GM21390 (cell line): ENCODE results near the gene TEK.
A peak's percentile ranks its signal among the peaks of the same experiment; 100 is the strongest.

Experiments
- ATAC-seq: cut with Tn5 transposase; IDR thresholded peaks from one replicate; pipeline ENCODE4 v1.9.1; 2021; ENCODE audit not compliant: unreplicated experiment

TEK gene

DNA sequence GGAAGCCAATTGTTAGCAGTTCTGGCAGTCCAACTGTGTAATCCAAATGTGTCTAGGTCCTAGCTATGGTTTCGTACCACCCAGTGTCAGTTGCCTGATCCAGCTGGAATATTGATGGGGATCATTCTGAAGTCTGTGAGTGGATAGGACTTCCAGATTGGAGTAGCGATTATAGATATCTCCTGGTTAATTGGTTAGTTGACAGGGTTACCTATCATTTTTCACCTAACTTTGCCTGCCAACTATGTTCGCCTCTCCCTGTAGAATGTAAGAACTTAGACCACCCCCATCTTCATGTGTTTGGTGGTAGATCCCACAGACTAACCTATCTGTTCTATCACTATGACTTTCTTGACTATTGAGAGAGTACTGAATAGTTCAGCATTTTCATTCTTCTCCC is 59.9 kb downstream of the TEK start:
- no peak for ATAC-seq

DNA sequence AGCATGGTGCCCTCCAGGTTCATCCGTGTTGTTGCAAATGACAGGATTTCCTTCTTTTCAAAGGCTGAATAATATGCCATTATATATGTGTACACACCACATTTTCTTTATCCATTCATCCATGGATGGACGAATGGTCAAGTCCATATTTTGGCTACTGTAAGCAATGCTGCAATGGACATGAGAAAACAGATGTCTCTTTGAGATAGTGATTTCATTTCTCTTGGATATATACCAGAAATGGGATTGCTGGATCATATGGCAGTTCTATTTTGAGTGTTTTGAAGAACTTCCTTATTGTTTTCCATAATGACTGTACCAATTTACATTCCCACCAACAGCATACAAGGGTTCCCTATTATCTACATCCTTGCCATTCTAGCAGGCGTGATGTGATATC is 67.9 kb downstream of the TEK start:
- no peak for ATAC-seq

DNA sequence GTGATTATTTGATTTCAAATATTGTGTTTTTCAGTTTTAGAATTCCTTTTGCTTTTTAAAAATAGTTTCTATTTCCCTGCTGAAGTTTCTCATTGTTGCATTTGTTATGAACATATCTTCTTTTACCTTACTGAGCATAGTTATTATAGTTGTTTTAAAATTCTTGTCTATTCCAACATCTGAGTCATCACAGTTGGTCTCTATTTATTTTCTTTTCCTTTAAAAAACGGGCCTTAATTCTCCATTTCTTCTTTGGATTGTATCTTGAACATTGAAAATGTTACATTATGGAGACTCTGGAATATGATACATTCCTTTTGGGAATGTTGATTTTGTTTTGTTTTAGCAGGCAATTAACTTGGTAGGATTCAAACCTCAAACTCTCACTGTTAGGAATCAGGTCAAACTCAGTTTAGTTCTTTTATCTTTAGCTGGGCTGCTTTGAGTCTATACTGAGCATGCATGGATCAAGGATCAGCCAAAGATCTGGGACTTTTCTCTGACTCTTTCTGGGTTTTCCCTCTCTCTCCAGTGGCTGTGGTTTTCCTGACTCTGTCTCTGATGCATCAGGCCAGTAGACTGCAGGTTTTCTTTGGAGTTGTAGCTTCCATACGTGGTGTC is 70.3 kb downstream of the TEK start:
- no peak for ATAC-seq

DNA sequence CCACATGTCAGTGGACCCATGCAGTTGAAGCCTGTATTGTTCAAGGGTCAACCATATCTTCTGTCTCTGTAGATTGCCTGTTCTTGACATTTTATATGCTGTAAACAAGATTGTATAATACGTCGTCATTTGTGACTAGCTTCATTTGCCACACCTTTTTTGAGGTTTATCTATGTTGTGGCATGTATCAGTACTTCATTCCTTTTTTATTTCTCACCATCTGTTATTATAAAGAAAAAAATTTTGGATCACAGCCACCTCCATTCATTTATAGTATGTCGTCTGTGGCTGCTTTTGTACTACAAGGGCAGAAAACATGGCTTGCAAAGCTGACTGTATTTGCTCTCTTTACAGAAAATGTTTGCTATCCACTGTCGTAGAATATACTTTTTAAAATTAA is 72.4 kb downstream of the TEK start:
- no peak for ATAC-seq

DNA sequence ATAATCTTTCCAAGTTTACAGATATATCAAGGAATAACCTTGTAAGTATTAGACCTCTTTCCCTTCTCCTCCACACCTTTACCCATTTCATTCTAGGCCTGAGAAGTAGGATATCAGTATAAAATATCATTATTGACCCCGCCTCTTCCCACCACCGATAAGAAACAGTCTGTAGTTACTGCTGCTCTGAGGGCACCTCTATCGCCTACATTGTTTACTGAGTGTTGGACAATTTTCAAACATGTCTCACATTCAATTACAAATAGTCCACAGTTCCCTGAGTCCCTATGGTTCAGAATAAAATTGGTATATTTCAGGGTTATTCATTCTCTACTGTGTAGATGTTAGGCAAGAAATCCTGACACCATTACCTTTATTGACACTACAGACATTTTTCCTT is 73.4 kb downstream of the TEK start:
- no peak for ATAC-seq

DNA sequence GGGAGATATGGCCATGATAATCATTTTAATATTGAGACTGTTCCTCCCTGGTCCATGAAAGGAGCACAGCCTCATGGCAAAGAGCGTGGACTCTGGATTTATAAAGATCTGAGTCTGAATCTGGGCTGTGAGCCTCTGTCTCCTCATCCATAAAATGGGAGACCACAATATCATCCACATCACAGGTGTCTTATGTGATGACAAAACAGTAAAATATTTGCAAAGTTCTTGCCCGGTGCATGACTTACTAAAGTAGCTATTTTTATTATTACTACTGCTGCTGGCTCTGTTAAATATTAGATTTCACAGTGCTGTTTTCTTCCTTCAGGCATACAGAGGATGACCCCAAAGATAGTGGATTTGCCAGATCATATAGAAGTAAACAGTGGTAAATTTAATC is 74.1 kb downstream of the TEK start:
- ATAC-seq: no peak

DNA sequence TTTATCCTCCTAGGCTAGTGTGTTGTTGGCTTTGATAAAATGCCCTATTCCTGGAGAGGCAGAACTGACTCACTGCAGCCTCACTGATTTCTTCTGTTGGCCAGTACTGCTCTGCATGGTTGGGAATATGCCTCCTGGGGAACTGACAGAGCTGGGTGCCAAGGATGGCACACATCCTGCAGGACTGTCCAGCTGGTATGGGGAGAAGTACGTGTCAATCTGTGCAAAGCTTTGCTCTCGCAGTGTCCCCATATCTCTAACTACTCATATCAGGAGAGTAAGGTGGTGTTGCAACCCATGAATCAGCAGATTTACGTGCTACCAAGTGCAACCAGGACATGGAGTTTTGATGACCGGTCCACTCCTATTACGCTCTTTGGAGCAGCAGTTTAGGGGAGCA is 74.7 kb downstream of the TEK start:
- ATAC-seq: no peak

DNA sequence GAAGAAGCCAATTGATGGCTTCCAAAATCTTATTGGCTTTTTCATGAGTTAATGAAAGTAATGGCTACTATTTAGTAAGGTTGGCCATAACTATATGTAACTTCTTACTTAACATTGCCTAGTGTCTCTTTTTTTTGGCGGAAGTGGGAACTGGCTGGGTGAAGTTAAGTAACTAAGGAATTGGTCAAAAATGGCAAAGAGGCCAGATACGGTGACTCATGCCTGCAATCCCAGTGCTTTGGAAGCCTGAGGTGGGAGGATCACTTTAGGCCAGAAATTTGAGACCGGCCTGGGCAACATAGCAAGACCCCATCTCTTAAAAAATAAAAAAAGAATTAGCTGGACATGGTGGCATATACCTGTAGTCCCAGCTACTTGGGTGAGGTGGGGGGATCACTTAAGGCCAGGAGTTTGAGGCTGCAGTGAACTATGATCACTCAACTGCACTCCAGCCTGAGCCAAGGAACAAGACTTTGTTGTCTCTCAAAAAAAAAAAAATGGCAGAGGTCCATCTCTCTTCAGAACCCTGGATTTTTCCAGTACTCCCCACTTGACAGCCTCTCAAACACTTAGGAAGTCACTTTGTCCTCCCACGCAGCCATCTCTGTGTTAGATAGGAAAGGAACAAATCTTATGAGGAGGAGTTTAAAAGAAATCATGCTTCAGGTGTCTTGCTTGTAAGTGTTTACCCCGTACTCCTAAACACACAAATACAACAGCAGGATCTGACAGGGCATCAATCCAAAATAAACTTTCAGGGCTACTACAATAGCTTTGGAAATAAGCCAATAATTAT is 75.7 kb downstream of the TEK start:
- no peak for ATAC-seq

DNA sequence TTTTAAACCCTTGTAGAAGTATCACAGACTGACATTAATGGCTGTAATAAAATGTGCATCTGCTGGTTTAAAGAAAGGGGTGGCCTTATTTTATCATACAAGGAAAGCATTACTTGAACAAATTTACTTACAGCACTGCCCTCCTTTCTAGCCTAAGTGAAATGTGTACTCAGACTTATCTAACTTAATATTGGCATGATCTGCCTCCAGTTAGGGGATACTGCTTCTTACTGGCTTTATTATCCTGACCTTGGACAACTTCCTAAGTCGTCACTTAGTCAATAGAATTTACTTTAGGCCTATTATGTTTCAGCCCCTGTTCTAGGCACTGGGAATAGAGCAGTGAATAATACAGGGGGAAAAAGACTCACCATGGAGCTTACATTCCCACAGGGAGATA is 79.4 kb downstream of the TEK start:
- no peak for ATAC-seq

DNA sequence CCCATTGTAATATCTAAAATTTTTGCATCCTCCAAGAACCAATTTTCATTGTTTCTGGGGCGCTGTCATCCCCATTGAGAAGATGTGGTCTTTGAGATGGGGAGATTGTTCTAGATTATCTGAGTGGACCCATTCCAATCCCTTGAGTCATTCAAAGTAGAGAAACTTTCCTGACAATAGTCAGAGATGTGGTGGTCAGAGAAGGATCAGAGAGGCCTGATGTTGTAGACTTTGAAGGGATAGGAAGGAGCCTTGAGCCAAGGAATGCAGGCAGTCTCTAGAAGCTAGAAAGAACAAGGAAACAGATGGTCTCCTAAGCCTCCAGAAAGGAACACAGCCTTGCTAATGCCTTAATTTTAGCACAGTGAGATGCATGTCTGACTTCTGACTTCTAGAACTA is 80.4 kb downstream of the TEK start:
- ATAC-seq: no peak

DNA sequence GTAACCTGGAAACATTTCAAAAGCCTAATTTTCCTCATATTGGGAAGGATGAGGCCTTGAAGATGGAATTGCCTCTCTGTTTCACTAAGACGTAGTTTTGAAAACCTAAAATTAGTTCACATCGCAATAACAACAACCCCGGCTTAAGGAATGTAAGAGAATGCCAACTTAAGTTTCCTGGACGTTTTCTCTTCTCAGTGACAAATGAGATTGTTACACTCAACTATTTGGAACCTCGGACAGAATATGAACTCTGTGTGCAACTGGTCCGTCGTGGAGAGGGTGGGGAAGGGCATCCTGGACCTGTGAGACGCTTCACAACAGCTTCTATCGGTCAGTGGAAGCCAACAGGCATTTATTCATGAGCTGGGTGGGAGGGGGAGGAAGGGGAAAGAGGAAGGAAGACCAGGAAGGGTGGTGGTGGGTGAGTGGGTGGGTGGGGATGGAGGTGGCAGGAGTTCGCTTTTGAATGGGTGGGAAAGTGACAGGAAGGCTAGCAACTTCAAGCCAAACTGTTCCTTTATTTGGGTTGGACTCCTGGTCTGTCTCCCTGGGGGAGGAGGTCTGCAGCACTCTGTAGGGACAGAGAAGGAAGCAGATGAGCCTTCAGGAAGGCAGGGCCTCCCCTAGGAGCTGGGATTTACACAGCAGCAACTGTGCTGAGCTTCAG is 83.4 kb downstream of the TEK start:
- ATAC-seq: no peak

DNA sequence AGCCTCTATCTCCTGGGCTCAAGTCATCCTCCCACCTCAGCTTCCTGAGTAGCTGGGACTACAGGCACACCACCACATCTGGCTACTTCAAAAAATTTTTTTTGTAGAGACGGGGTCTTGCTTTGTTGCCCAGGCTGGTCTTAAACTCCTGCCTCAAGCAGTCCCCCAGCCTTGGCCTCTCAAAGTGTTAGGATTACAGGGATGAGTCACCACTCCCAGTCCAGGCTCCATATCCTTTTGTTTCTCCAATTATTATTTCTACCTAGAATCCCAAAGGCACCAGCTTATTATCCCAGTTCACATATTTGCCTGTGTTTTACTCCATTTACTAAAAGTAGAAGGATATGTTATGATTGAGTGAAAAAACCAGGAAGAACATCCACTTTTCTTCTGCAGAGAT is 84.9 kb downstream of the TEK start:
- no peak for ATAC-seq

DNA sequence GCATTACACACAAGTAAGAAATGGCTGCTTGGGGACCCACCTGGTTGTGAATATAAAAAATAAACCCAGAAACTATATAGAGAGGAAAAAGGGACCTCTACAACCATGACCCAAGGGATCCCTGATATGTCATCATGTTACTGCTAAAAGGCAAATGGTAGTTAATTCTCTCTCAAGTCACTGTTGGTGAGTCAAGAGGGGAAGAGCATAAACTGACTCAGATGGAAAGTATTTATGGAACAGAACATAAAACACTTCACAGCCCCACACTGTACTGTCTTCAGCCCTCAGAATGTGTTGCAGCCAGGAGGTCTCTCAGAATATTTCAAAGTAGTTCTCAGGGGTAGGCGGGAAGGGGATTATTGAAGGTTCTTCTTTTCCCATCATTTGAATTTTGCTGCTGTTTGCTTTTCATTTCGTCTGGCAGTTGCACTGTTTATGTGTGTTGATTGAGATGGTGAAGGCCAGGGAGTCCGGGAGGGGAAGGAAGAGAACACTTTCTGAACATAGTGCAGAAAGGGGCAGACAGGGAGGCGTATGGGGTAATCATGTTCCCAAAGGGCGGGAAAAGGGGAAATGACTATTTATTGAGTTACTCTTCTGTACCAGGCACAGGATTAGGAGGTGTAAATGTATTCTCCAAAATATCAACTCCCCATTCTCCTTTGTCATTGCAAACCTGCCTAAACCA is 85.5 kb downstream of the TEK start:
- peak; percentile 49 for ATAC-seq

DNA sequence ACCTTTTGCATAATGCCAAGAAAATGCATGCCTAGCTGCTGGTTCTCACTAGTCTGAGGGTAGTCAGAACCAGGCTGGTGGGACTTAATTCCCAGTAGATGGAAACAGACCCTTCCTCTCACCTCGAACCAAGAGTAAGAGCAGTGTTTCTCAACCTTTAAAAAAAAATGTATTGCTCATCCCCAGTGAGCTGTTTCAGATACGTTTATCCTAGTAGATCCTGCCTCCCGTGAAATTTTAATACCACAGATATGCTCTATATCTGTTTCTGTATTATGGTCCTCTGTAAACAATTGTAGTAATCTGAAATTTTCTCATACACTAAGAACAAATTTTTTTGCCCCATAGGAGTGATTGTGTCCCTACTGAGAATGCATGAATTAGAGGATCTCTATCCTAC is 86.2 kb downstream of the TEK start:
- no peak for ATAC-seq

DNA sequence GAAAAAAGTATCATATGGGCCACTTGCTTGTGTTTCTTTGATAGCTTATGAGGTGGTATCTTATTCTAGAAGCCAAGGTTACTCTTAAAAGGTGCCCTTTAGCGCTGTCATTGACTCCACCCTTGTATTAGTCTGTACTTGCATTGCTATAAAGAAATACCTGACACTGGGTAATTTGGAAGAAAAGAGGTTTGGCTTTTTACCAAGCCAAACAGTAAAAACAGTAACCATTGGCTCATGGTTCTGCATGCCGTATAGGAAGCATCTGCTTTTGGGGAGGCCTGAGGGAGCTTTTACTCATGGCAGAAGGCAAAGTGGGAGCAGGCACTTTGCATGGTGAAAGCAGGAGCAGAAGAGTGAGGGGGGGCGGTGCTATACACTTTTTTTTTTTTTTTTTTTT is 87.4 kb downstream of the TEK start:
- no peak for ATAC-seq

DNA sequence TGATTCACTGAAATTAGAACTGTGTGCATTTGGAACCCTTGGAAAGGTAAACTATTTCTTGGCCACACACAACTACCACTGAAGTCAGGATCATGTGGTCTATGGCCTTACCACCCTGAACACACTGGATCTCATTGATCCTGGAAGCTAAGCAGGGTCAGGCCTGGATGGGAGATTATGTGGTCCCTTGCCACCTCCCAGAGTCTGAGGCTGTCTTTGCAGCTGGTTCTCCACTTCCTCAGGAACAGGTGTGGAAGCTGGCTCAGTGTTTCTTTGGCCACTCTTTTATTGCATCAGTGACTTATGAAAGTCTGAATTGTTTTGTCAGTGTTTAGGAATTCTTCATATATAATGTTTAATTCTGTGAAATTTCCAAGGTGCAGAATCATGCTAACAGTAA is 89.2 kb downstream of the TEK start:
- ATAC-seq: no peak

DNA sequence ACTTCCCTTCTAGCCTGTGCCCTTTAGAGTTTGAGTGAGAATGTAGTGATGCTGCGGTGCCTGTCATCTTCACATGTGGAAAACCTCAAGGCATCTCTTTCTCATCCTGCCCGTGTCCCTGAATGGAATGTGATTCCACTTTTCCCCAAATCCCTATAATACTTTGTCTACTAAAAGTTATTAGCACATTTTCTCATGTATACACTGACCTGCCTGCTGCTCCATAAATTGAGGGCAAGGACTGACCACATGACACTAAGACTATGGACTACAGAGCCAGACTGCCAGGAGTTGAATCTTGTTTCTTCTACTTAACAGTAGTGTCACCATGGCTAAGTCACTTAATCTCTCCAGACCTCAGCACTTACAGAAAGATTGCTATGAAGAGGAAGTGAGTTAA is 93.0 kb downstream of the TEK start:
- no peak for ATAC-seq

DNA sequence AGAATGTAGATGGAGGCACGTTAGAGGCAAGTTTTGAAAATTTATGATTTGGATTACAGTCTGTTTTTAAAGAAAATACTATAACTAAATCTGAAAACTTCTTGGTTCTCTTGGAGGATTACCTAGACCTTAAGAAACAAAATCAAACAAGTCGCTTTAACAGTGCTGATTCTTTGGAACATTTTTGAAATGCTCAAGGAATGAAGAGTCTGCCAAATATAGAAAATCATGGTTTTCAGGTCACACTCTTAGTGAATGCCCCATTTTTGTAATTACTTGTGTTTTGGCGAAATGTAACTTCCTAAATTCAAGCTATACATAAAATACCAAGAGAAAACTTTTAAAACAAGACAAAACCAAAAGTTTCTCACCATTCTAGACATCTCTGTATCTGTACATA is 94.8 kb downstream of the TEK start:
- no peak for ATAC-seq

DNA sequence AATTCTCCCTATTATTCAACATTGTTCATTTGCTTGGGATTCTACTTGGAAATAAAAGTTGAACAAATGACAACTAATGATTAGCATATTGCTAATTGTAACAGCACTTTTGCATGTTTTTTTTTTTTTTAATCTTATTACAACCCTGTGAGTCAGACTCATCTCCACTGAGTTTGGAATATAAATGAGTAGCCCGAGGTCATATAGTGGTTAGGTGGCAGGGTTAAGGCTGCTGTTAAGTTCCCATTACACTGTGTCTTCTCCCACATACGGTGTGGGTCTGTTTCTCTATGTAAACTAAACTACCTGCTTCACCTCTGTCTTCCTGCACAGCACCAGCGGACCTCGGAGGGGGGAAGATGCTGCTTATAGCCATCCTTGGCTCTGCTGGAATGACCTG is 95.6 kb downstream of the TEK start:
- ATAC-seq: no peak

DNA sequence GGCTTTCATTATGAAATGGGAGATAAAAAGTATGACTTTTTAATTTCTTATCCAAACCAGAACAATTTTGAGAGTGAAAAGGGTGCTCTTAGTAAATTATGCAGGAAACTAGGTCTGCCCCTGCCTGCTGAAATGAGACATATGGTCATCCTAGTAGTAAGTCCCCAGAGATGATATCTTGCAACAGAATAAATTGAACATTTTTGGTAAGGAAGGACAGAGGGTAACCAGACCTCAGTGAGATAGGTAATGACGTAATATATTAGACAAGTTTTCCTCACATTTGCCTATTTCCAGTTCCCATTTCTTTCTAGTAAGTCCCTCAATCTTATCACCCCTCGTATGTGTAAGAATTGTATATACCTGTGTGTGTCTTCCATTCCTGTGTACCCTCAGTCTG is 96.2 kb downstream of the TEK start:
- no peak for ATAC-seq

DNA sequence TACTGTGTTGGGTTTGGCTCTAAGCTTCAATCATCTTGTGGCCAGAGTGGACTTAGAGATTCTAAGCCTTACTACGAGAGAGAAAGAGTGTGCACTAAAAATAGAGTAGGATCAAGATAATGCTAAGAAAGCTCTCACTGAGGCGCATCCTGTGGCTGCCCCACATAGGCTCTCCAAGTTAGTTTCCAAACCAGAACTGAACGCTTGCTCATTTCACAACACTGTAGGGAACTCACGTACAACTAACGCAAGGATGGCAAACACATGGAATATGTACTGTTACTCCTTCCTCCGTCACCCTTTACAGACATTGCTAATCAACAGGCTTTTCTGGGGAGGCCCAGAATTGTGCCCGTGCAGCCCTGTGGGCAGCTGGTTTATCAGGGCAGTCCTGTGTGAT is 97.0 kb downstream of the TEK start:
- ATAC-seq: no peak

DNA sequence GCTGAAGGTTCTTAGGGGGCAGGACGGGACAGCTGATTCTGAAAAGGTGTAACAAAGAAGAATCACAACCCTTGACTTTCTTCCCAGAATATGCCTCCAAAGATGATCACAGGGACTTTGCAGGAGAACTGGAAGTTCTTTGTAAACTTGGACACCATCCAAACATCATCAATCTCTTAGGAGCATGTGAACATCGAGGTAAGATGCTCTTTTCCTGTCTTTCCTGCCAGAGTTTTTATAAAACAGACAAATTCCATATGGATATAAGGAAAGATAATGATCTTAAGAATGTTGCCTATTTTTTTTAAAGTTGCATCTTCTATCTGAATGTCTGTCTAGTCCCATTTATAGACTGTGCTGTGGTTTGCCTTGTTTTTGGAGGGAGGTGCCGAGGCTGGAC is 100.0 kb downstream of the TEK start:
- no peak for ATAC-seq
